Activated T-cell treated with anti-CD3 and anti-CD28 coated beads, Interleukin-2, amount 50 U/mL, for 4 hours (primary cell): Measurements from ENCODE around the gene SSBP3. TPM values are rescaled to one million over a fixed set of nuclear protein-coding genes. Genes with fewer than 3 reads are reported as not detected.
"Not testable (repeated sequence)": the region's sequence is repeated elsewhere in the genome, so short reads cannot be mapped to it uniquely, and the experiment has no call there.

Experiments
- ATAC-seq, 2 donors: fragments of 200-7000 bp; cut with Tn5 transposase; one replicate each; pipeline ENCODE4 v1.10.0; 2021
- DNase-seq: peaks from one replicate; pipeline ENCODE4 v3.0.0-alpha.2; 2020
- H3K27me3 Mint-ChIP-seq: one replicate; pipeline ENCODE4 v1.8.0; 2021; ENCODE audit warnings: low read depth, mixed read lengths
- H3K36me3 Mint-ChIP-seq: one replicate; pipeline ENCODE4 v1.8.0; 2022; ENCODE audit warnings: mixed read lengths; ENCODE audit not compliant: insufficient read depth
- H3K4me1 Mint-ChIP-seq: one replicate; pipeline ENCODE4 v1.8.0; 2021; ENCODE audit warnings: low read depth, mixed read lengths
- H3K4me3 Mint-ChIP-seq: one replicate; pipeline ENCODE4 v1.8.0; 2021; ENCODE audit warnings: mild to moderate bottlenecking, moderate library complexity, mixed read lengths
- H3K9me3 Mint-ChIP-seq: one replicate; pipeline ENCODE4 v1.8.0; 2021; ENCODE audit warnings: mixed read lengths
- total RNA-seq, 3 donors: library from RNA; stranded (reverse); gene quantifications; one replicate each; pipeline ENCODE4 v1.2.1, GENCODE V29; 2021

SSBP3 gene
- total RNA-seq, 3 donors from 2014 or later: 36.2 to 39.1 (median 37.5) TPM

DNA sequence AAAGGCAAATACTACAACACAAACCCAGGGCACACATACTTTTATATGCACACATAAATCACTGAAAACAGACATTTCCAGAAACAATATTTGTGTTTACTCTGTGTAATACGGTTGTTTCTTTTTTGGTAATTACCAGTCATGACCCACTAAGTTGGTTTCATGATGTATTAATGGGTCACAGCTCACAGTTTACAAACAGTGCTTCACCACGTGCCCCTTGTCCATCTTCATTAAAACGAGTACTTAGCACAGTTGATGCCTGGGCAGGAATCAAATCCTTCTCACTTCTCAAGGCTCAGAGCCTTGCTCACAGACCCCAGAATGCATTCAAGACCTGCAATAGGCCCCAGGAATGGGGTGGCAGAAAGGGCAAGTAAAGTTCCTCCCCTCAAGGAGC is 13.8 kb downstream of the SSBP3 start:
- no peak overlapping the region for H3K4me3 Mint-ChIP-seq
- peaks cover 20% of the 10 kb centered on the region for H3K36me3 Mint-ChIP-seq
- H3K9me3 Mint-ChIP-seq: no peaks in the 10 kb centered on the region
- peaks cover 10% of the 10 kb centered on the region for H3K4me1 Mint-ChIP-seq
- ATAC-seq: no peak
- DNase-seq: no peak
- no peaks in the 10 kb centered on the region for H3K27me3 Mint-ChIP-seq

DNA sequence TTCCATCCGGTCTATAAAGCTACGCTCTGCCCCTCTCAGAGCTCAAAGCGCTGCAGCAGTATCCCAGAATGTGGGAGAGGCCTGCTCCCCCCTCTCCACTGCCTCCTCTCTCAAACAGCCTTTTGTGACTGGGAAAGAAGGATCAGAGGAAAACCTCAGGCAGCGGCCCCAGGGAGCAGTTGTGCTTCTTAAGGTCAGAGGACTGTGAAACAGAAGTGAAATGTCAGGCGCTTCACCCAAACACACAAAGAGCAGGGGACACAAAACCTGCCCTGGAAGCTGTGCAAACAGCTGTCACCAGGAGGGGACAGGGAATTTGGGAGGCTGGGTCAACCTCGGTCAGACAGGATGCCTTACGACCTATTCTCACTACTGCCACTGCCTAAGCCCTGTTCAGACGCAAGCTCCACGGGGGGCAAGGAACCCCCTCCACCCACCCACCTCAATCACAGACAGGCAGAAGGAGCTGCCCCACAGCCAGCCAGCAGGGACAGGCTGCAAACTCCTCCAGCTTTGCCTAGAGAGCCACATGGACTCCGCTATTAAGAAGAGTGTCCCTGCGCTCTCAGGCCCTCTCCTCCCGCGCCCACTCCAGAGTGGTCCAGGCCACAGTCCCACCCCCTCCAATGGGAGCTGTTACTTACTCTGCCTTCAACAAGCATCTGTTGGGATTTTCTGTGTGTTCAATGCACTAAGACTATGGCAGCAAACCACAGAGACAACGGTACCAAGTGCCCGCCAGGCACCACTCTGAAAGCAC is 14.6 kb downstream of the SSBP3 start:
- peaks cover 20% of the 10 kb centered on the region for H3K36me3 Mint-ChIP-seq
- no peak for DNase-seq
- H3K4me3 Mint-ChIP-seq: no peak overlapping the region
- peaks cover 12% of the 10 kb centered on the region for H3K4me1 Mint-ChIP-seq
- H3K27me3 Mint-ChIP-seq: no peaks in the 10 kb centered on the region
- ATAC-seq: no peak
- no peaks in the 10 kb centered on the region for H3K9me3 Mint-ChIP-seq

DNA sequence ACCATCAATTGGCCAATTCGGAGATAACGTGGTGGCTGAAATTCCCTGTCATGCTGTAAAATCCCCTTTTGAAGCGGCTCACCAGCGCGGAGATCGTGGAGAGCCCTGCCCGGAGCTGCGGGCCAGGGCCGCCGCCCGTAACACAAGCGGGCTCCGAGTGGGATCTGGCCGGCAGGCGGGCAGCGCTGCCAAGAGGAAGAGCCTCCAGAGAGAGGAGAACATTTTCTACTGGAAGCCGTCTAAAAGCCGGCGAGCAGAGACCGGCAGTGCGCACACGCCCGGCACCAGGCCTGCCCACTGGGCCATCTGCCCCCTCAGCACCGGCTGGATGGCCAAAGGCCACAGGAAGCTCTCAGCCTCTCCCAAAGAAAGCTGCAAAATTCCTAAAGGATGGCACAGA is 15.5 kb downstream of the SSBP3 start:
- Mint-ChIP-seq H3K4me3 (no peak overlapping the region), H3K27me3 (no peaks in the 10 kb centered on the region), H3K4me1 (peaks cover 12% of the 10 kb centered on the region), H3K9me3 (no peaks in the 10 kb centered on the region), H3K36me3 (peaks cover 15% of the 10 kb centered on the region)
- no peak for ATAC-seq
- no peak for DNase-seq

DNA sequence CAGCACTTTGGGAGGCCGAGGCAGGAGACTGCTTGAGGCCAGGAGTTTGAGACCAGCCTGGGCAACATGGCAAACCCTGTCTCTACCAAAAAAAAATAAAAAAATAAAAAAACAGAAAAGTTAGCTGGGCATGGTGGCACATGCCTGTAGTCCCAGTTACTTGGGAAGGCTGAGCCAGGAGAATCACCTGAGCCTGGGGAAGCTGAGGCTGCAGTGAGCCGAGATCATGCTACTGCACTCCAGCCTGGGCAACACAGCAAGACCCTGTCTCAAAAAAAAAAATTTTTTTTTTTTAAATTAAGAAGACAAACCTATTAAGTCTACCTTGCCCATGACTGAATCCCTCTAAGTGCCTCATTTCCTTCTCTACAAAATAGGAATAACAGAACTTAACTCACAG is 16.6 kb downstream of the SSBP3 start:
- not testable (repeated sequence) for H3K4me3 Mint-ChIP-seq, ATAC-seq, DNase-seq, H3K9me3 Mint-ChIP-seq, H3K27me3 Mint-ChIP-seq
- peaks cover 22% of the 10 kb centered on the region for H3K4me1 Mint-ChIP-seq
- H3K36me3 Mint-ChIP-seq: peaks cover 22% of the 10 kb centered on the region

DNA sequence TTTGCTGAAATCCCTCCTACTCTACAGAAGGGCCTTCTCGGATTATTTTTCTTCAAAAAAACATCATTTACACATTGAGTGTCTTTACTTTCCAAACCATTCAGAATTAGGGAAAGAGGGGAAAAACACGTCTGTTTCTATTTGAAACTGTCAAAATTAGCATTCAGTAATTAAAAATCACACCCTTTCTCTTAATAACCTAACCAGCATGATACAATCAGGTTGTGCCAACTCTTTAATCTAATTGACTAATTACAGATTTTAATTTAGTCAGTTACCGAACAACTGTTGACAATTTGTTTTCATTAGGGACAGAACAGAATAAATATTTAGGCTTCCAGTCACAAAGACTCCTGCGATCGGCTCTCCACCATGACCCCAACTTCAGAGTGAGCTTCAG is 18.8 kb downstream of the SSBP3 start:
- Mint-ChIP-seq H3K27me3 (no peaks in the 10 kb centered on the region), H3K4me3 (no peak overlapping the region), H3K9me3 (no peaks in the 10 kb centered on the region), H3K36me3 (peaks cover 17% of the 10 kb centered on the region), H3K4me1 (peaks cover 18% of the 10 kb centered on the region)
- DNase-seq: no peak
- no peak for ATAC-seq

DNA sequence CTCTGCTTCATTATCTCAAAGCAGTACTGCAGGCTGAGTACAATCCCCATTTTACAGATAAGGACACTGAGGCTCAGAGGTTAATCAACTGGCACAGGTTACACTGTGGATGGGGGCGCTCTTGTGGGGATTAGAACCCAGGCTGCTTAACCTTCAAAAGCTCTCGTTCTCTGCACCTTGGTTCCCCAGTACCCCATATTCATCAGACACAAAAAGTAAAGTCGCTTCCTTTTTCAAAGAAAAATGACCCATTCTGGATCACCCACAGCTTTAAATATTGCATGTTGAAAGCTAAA is 20.5 kb downstream of the SSBP3 start:
- Mint-ChIP-seq H3K4me1 (peaks cover 28% of the 10 kb centered on the region), H3K27me3 (no peaks in the 10 kb centered on the region), H3K9me3 (no peaks in the 10 kb centered on the region), H3K36me3 (peaks cover 12% of the 10 kb centered on the region), H3K4me3 (no peak overlapping the region)
- DNase-seq (no peak), ATAC-seq (no peak)

DNA sequence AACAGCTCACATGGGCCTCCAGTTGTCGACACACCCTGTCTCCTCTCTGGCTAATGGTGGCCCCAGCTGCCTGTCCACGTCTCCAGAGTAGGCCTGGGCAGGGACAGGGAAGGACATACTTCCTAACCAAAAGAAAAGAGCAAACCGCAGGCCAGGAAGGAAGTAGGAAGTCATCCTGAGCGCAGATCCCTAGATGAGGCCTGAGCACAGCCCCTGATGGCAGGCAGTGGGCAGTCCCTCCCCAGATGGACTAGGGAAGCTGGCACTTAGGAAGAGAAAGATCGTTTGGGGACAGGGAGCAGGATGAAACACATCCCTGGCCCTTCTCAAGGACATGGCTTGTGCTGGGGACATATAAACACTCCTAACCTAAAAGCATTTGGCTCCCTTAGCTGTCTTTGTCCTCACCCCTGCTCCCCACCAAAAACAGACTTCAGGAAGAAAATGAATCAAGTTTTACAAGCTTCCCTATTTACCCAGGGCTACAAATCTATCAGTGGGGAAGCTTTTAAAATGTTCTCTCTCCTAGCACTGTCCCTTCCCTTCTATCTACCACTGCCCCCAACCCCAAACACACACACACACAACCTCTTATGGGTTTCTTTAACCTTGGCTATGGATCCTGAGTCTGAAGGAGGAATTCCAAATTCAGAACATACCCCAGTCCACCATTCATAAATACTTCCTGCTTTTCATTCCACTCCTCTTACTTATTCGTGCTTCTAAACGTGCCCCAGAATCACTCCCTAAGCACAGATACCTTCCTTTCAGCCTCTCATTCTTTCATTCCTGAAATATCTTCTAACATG is 21.1 kb downstream of the SSBP3 start:
- DNase-seq: no peak
- no peak overlapping the region for H3K4me3 Mint-ChIP-seq
- peaks cover 12% of the 10 kb centered on the region for H3K36me3 Mint-ChIP-seq
- ATAC-seq: no peak
- peaks cover 34% of the 10 kb centered on the region for H3K4me1 Mint-ChIP-seq
- no peaks in the 10 kb centered on the region for H3K27me3 Mint-ChIP-seq
- no peaks in the 10 kb centered on the region for H3K9me3 Mint-ChIP-seq

DNA sequence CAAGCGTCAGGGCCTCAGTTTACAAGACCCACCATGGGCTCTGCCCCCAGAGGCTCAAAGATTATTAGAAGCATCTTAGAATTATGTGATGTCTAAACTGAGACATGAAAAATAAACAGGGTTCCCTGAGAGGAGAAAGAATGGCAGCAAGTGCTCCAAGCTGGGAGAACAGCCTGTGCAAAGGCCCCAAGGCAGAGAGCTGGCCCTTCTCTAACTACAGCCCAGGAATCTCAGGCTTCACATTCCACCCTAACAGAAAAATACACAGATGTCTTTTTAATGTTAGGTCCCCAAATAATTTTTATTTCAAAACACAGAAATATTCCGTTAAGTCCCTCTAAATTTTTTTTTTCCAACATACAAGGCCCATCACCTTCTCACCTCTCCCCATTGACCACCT is 21.7 kb downstream of the SSBP3 start:
- Mint-ChIP-seq H3K9me3 (no peaks in the 10 kb centered on the region), H3K27me3 (no peaks in the 10 kb centered on the region), H3K4me1 (peaks cover 37% of the 10 kb centered on the region), H3K36me3 (peaks cover 12% of the 10 kb centered on the region), H3K4me3 (no peak overlapping the region)
- ATAC-seq: no peak
- DNase-seq: no peak

DNA sequence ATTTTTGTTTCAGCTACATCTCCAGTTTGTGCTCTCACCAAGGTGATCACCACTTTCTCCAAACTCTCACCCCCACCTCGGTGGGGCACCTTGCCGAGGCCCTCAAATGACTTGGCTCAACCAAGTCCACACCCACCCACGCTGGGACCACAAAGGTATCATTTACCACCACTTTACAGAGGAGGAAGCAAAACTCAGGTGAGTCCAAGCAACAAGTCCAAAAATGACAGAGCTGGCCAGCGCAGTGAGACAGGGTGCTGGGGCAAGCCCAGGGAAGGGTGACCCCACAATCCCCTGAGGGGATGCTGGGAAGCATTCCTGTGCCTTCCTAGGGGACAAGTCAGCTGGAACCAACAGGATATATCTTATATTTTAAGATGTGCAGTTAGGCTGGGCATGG is 24.7 kb downstream of the SSBP3 start:
- peaks cover 16% of the 10 kb centered on the region for H3K36me3 Mint-ChIP-seq
- H3K4me3 Mint-ChIP-seq: no peak overlapping the region
- DNase-seq (no peak), ATAC-seq (no peak)
- no peaks in the 10 kb centered on the region for H3K9me3 Mint-ChIP-seq
- no peaks in the 10 kb centered on the region for H3K27me3 Mint-ChIP-seq
- peaks cover 58% of the 10 kb centered on the region for H3K4me1 Mint-ChIP-seq

DNA sequence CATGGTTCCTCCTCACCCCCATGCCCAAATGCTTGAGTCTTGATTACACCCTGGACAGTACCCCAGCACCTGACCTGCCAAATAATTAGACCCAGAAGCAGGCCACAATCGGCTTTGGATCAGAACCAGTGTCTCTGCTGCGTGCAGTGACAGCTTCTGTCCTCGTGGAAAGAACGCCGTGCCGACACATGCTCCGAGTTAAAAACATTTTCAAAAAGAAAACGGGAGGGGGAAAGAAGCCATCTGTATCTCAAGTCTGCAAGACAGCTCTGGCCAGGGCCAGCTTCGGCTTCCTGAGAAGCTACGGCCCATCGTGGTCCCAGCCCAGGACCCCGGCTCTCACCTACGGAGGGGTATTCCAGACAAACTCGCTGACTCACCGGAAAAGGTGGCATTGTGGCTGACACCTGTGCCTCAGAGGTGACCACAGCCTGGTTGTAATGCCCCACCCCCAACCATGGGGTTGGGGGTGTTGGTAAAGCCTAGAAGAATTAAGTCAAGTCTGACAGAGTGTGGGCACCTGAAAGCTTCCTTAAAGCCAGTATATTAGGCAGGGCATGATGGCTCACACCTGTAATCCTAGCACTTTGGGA is 25.8 kb downstream of the SSBP3 start:
- H3K4me3 Mint-ChIP-seq: no peak overlapping the region
- peak; percentile 19 for DNase-seq
- H3K9me3 Mint-ChIP-seq: no peaks in the 10 kb centered on the region
- peaks cover 18% of the 10 kb centered on the region for H3K36me3 Mint-ChIP-seq
- no peaks in the 10 kb centered on the region for H3K27me3 Mint-ChIP-seq
- ATAC-seq: no peak
- H3K4me1 Mint-ChIP-seq: peaks cover 58% of the 10 kb centered on the region

DNA sequence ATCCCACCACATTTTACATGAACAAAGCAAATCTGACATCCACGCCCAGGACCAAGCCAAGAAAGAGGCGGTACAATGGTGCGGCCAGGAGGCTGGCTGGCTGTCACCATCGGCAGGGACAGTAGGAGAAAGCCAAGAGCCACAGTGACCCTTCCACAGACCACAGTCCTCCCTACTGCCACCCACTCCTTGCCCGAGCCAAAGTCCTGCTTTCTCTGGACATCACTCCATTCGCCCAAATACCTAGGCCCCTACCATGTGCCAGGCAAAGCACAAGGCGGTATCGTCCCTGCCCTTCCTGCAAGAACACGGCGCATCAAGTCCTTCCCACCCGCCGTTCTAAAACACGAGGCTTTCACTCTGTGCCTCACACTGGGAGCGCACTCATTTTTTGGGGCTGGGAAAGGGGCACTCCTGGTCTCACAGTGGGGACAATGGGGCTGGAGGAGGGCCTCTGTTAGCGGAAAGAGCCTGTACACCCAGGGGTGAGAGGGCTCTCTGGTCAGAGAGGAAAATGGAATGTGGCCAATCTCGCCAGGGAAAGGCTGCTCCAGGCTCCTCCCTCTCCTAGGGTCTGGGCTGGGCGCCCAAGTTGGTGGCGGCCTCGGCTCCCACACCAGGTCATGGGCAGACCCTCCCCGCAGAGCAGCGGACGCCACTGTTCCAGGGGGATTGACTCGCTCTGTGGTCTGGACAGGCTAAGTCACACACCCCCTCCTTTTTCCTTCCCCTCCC is 26.5 kb downstream of the SSBP3 start:
- Mint-ChIP-seq H3K4me1 (peaks cover 57% of the 10 kb centered on the region), H3K9me3 (no peaks in the 10 kb centered on the region), H3K36me3 (peaks cover 15% of the 10 kb centered on the region), H3K4me3 (no peak overlapping the region), H3K27me3 (no peaks in the 10 kb centered on the region)
- ATAC-seq (no peak), DNase-seq (no peak)

DNA sequence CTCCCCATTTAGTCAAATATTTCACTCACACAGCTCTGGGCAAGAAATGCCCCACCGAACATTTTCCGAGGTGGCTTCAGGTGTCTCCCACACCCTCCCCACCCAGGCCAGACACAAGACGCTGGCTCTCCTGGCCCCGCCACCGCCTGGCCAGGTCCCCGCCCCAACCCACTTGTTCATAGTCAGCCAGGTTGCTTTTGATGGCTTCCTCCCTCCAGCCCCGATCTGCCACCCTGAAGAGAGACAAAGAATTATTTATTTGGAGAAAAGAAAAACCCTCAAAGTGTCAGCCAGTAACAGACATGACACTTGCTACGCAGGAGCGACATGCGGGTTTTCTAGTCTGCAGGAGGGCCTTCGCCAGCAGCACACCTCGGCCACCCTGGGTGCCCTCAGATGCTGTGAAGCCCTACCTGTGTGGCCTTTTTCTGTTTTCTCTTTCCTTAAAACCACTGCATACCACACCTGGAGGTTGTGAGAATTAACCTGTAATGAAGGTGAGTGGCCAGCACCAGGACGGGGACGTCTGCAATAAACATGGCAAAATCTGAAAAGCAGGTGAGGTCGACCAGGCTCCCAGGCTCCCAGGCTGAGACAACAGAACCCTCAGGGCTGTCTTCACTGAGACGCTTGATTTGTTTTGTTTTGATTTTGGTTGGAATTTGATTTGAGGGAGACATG is 27.2 kb downstream of the SSBP3 start:
- no peak for ATAC-seq
- Mint-ChIP-seq H3K4me1 (peaks cover 63% of the 10 kb centered on the region), H3K9me3 (no peaks in the 10 kb centered on the region), H3K36me3 (peaks cover 13% of the 10 kb centered on the region), H3K4me3 (no peak overlapping the region), H3K27me3 (no peaks in the 10 kb centered on the region)
- no peak for DNase-seq

DNA sequence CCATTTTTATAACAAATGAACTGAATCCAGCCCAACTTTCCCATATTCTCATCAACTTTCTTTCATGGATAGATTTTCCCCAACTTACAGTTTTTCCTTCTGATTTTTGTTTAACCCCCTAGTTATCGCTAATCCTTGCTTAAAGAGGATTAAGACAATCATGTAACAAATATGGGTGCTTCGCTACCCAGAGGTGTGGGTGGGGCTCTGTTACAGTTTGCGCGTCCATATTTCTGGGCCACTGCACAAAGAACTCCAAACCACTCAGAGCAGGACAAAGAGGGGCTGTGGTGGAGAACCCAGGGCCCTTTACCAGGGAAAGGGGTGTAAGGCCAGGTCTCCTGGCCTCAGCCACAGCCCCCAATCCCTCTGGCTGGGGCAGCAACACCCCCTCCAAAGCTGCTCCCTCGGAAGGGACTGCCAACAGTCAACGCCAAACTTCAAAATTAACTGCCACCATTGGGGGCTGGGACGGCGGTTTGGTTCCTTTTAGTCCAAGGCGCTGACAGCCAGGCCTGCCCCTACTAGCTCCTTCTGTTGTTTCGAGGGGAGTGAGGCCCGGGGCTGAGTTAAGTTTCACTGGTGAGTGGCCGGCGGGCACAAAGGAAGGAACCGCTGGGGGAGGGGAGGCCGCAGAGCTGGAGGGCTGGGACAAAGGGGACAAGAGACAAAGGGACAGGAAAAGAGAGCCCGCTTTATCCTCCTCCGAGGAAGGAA is 27.9 kb downstream of the SSBP3 start:
- no peaks in the 10 kb centered on the region for H3K9me3 Mint-ChIP-seq
- peaks cover 13% of the 10 kb centered on the region for H3K36me3 Mint-ChIP-seq
- H3K27me3 Mint-ChIP-seq: no peaks in the 10 kb centered on the region
- H3K4me1 Mint-ChIP-seq: peaks cover 67% of the 10 kb centered on the region
- ATAC-seq (no peak), DNase-seq (no peak)
- no peak overlapping the region for H3K4me3 Mint-ChIP-seq
